ENCODE results near the gene PRPF6.

PRPF6 gene

GRCh38 chr20:64035933-64036345 lies 55.0 kb downstream of the PRPF6 start, which contains the start of gene C20orf204:
TSS of gene C20orf204 (plus strand) at chr20:64036182. CDS start at chr20:64036324, 142 bp downstream.
- POLR2A ChIA-PET: interaction anchor here (1.1 kb wide), 1 partner anchor 27 kb away, joined by 3 read pairs; the partner anchor contains the start of gene TCEA2
- CTCF ChIA-PET: interaction anchor here (0.9 to 5.9 kb wide), 3 partner anchors 51 to 85 kb away, joined by 3 to 69 read pairs (median 4); partner anchors contain the start of gene PRPF6
- no peak within 1 kb of the TSS for H3K4me3 ChIP-seq (ENCODE audit: low read depth, low read length)
- no peak for TF ChIP-seq CTCF (IDR thresholded peaks at IDR 0.05; ENCODE audit: insufficient read depth, low read length, missing control alignments)
- no peak for DNase-seq (ENCODE audit: low read depth, low spot score)

DNA sequence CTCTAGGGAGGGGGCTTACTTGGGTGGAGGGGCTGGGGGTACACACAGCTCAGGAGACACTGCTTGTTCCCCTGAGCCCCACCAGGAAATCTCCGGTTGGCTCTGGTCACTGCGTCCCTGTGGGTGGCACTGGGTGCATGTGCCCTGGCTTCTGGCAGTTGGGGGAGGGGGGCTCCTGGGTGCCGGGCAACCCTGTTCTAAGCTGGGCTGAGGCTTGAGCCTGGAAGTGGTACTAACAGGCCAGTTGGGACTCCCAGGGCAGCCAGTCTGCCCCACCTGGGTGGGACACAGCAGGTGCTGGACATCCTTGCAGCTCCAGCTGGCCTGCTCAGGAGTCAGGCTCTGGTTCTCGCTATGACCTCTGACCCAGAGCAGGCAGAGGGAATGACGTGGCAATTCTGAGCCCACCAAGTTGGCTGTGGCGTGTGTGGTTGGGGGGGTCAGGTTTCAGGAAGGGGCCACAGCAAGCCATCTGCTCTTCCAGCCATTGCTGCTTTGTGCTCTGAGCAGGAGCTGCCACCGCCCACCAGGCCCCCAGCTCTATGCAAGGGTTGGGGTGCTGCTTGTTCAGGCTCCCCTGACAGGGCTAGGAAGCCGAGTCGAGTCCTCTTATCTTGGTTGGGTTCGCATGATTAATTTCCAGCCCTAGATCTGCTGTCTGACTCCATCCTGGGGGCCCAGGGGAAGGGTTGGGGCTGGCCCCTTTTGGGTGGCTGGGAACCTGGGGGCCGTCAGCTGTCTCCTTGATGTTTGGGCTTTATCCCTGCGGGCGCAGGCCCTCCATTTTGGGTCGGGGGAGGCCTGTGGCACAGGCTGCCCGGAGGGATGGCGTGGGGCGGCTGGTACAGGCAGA lies 55.6 kb downstream of the PRPF6 start:
- no peak for TF ChIP-seq CTCF (IDR thresholded peaks at IDR 0.05; ENCODE audit: insufficient read depth, low read length, missing control alignments)
- POLR2A ChIA-PET: interaction anchor here (1.1 kb wide), 1 partner anchor 26 kb away, joined by 3 read pairs; the partner anchor contains the start of gene TCEA2
- no peak for DNase-seq (ENCODE audit: low read depth, low spot score)
- CTCF ChIA-PET: interaction anchor here (0.9 to 5.9 kb wide), 4 partner anchors 21 to 84 kb away, joined by 3 to 69 read pairs (median 6); partner anchors contain the start of gene PRPF6
- no peak overlapping the region for H3K4me3 ChIP-seq (ENCODE audit: low read depth, low read length)

GRCh38 chr20:64037199-64037497 lies 56.2 kb downstream of the PRPF6 start:
- no peak for DNase-seq (ENCODE audit: low read depth, low spot score)
- H3K4me3 ChIP-seq (ENCODE audit: low read depth, low read length): no peak overlapping the region
- ChIA-PET CTCF (interaction anchor here (1.2 to 5.9 kb wide), 4 partner anchors 20 to 84 kb away, joined by 3 to 69 read pairs (median 6); partner anchors contain the start of gene PRPF6), POLR2A (interaction anchor here (1.1 kb wide), 1 partner anchor 26 kb away, joined by 3 read pairs; the partner anchor contains the start of gene TCEA2)
- TF ChIP-seq CTCF (IDR thresholded peaks at IDR 0.05; ENCODE audit: insufficient read depth, low read length, missing control alignments): no peak

DNA sequence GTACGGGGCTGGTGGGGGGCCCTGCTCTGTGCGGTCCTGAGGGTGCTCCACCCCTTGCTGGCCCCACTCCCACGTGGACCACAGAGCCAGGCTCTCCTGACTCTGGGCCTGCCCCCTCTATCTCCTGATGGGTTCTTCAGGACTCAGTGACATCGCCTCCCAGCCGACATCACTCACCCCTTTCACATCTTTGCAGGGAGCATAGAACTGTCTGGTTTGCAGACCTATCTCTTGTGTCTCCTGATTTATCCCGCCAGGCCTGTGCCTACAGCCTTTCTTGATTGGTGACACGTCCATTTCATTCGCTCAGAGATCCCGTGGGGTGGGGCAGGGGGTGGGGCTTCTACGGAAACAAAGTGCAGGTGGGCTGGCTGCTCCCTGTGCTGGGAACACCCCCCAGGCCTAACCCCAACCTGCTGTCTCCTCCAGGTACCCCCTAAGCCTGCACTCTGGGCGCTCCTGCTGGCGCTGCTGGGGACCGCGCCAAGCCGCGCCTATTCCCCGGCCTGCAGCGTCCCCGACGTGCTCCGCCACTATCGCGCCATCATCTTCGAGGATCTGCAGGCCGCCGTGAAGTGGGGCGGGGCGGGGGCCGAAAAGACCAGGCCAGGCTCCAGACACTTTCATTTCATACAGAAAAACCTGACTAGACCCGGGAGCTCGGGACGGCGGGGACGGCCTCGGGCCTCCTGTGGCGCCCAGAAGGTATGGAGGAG lies 56.7 kb downstream of the PRPF6 start:
- POLR2A ChIA-PET: no interaction called here
- TF ChIP-seq CTCF (IDR thresholded peaks at IDR 0.05; ENCODE audit: insufficient read depth, low read length, missing control alignments): no peak
- no peak overlapping the region for H3K4me3 ChIP-seq (ENCODE audit: low read depth, low read length)
- CTCF ChIA-PET: interaction anchor here (0.8 to 5.9 kb wide), 16 partner anchors 7 to 498 kb away, joined by 3 to 69 read pairs (median 6); partner anchors contain the start of genes PRPF6 and TCEA2
- DNase-seq (ENCODE audit: low read depth, low spot score): no peak

DNA sequence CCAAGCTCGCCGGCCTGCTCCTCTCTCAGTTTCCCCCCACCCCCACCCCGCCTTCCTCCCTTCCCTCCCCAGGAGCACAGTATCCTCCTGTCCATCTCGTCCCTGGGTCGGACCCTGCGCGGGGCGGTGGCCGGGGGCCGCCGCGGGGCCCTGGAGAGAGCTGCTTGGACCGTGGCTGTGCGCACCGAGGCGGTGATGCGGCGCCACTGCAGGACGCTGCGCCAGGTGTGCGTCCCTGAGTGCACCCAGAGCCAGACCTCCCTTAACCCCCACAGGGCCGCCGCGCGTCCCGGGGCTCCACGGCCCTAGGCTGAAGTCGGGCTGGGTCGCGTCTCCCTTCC lies 57.3 kb downstream of the PRPF6 start:
- ChIA-PET CTCF (interaction anchor here (0.7 to 5.9 kb wide), 23 partner anchors 7 to 499 kb away, joined by 3 to 69 read pairs (median 4); partner anchors contain the start of genes LKAAEAR1 and TCEA2), POLR2A (interaction anchor here (0.8 kb wide), 1 partner anchor 932 kb away, joined by 3 read pairs; no protein-coding TSS in a partner anchor)
- no peak for TF ChIP-seq CTCF (IDR thresholded peaks at IDR 0.05; ENCODE audit: insufficient read depth, low read length, missing control alignments)
- H3K4me3 ChIP-seq (ENCODE audit: low read depth, low read length): no peak overlapping the region
- no peak for DNase-seq (ENCODE audit: low read depth, low spot score)
